GM12874 (cell line): Measurements from ENCODE around the gene ANKRD30A.

Source experiments
- TF ChIP-seq, protein P1 (sequence below): IDR thresholded peaks from 2 replicates; pipeline ENCODE4 v1.5.1; 2011; ENCODE audit warnings: low read depth, mild to moderate bottlenecking, control low read depth, low read length, moderate library complexity; ENCODE audit not compliant: insufficient read depth

Gene ANKRD30A

DNA sequence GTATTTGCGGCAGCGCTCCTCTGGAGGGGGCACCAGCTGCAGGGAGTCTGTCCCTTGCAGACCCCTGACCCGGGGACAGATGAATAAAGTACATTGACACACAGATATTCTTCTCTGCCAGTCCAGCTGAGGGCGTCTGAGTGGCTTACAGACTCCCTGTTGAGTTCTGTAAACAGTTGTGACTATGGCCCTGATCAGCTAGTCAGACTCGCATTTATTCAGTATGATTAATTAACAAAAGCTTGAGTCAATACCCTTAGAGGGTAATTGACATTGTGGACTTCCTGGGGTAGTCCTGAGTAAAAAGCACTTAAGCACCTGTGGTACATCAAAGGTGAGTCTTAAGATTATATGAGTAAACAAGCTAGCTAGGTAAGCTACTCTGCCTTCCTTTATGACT, 21.0 kb downstream of the ANKRD30A start:
- TF ChIP-seq, protein P1, sequence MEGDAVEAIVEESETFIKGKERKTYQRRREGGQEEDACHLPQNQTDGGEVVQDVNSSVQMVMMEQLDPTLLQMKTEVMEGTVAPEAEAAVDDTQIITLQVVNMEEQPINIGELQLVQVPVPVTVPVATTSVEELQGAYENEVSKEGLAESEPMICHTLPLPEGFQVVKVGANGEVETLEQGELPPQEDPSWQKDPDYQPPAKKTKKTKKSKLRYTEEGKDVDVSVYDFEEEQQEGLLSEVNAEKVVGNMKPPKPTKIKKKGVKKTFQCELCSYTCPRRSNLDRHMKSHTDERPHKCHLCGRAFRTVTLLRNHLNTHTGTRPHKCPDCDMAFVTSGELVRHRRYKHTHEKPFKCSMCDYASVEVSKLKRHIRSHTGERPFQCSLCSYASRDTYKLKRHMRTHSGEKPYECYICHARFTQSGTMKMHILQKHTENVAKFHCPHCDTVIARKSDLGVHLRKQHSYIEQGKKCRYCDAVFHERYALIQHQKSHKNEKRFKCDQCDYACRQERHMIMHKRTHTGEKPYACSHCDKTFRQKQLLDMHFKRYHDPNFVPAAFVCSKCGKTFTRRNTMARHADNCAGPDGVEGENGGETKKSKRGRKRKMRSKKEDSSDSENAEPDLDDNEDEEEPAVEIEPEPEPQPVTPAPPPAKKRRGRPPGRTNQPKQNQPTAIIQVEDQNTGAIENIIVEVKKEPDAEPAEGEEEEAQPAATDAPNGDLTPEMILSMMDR: no peak

DNA sequence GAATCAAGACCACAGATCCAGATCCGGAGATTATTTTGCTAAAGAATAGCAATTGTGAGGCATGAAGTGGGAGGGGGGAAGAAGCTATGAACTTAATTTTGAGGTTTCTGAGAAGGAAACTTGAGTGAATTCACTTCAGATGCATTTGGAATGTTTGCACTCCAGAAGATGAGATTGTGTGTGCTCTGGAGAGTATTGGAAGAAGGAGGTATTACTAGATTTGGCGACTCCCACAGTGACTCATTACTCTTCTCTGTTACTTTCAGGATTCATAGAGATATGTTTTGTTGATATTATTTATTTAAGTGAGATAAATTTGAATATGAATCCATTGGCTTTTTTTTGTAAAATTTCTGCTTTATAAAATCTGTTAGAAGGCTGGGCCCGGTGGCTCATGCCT, 80.7 kb downstream of the ANKRD30A start:
- TF ChIP-seq, protein P1: no peak

GRCh38 chr10:37220866-37221265, 95.5 kb downstream of the ANKRD30A start:
- TF ChIP-seq, protein P1: no peak

DNA sequence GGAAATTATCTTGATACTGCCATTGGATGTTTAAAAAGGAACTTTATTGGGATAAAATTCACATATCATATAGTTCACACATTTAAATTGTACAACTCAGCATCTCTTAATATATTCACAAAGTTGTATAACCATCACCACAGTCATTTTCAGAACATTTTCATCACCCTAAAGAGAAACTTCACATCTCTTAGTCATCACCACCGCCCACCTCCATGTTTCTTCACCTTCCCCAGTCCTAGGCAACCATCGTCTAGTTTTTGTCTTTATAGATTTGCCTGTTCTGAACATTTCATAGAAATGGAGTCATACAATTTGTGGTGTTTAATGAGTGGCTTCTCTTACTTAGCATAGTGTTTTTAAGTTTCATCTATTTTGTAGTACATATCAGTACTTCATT, 96.6 kb downstream of the ANKRD30A start:
- TF ChIP-seq, protein P1: no peak

DNA sequence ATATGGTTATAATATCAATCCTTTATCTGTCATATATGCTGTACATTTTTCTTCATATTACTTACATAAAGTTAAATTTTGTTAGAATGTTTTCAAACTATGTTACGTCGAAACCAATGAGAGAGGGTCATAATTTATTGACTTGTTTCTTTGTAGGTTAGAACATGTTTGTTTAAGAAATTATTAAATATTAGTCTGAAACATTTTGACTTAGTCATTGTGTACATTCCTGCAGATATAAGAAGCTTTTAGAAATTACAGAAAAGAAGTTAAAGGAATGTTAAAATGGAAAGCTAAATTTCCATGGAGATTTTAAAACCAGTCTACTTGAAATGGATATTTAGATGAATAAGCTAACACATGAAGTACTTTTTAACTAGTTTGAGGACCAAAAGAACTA, 99.8 kb downstream of the ANKRD30A start:
- TF ChIP-seq, protein P1: no peak

- TF ChIP-seq, protein P1: no peak
Measured at GRCh38 chr10:37226524-37226923, 101.1 kb downstream of the ANKRD30A start.

- TF ChIP-seq, protein P1: no peak
Measured at GRCh38 chr10:37234692-37235091, 109.3 kb downstream of the ANKRD30A start.

- TF ChIP-seq, protein P1: no peak
Measured at GRCh38 chr10:37236093-37236492, 110.7 kb downstream of the ANKRD30A start.
